ENCODE data around the gene ALDH1B1. TPM values are rescaled to one million over a fixed set of nuclear protein-coding genes. Genes with fewer than 3 reads are reported as not detected.

Gene ALDH1B1
- 51.1 to 62.1 TPM (median 53.4 TPM) in 5 replicates for total RNA-seq (2022; extraction: Qiagen RNA extraction; ENCODE audit: low read depth)

DNA sequence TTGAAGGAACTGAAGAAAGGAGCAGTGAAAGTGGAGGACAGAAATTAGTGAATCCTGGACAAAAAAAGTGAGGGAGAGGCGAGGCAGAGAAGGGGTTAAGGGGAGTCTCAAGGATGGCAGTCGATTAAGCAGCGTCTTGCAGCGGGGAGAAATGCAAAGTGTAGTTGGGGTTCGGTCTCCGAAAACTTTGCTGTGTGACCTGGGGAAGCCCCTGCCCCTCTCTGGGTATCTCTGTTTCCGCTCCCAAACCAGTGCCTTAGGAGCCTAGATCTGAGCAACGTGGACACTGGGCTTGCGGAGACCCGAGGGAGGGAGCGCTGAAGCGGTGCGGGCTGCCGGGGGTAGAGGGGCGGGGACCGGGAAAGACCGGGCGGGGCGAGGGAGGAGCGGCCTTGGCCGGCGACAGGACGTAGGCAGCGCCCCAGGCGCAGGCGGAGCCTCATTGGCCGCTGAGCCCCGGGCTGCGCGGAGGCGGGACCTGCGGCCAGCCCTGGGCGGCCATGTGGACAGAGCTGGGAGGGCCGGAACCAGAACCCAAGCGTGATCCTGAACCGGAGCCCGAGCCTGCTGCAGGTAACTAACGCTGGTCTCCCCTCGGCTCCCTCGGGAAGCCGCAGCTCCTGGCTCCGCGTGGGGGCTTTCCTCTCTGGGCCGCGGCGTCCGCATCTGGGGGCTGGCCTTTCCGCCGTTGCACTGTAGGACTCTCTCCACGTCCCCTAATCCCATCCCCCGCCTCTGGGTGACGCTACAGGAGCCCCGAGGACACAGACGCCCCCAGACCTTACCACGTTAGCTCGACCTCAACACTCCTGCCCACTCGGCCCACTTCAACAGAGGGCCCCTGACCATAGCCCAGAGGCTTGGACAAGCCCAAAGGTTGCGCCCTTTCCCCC lies at the start of gene ALDH1B1:
ALDH1B1 (plus strand) TSS at position 468 of the 893 bp plus-strand sequence. CDS start 3,047 bp downstream, outside the sequence.

DNA sequence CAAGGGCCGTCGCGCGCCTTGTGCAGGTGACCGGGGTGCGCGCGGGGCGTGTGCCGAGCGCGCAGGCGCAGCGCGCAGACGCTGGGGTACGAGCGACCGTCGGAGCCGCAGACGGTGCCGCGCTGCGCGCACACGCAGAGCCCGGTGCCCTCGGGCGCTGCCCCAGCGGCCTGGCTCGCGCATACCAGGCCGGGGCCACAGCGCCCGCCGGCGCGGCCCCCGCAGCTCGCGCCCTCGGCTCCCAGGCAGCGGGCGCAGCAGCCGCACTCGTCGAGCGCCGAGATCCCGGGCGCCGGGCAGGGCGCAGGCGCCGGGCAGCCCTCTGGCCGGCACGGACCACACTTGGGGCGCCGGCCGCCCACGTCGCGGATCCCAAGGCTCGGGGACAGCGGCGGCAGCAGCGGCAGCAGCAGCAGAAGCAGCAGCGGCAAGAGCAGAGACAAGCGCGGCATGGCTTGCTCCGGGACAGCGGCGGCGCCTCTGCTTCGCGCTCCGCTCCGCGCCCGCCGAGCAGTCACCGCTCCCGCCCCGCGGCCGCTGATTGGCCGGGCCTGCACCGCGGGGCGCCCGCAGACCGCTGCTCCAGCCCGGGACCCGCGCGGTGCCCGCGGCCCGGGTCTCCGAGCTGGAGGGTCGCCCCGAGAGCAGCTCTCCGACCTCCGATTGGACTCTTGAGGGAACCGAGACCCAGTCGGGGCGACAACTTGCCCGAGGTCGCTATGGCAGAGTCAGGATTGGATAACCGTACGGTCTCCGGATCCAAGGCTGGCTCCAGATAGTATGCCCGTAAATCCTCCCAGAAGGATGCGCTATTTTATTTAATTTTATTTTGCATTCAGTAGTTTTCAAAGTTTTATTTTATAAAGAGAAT lies 31.7 kb downstream of the ALDH1B1 start, which contains the start of gene IGFBPL1:
IGFBPL1 (minus strand) TSS at position 482 of the 871 bp plus-strand sequence; CDS start at position 452, 30 bp downstream.

Other genes starting within 250 kb of the ALDH1B1 start
- gene IGFBPL1, start 31.8 kb downstream of the ALDH1B1 start, total RNA-seq (2022; extraction: Qiagen RNA extraction; ENCODE audit: low read depth) = 2.1 to 3.0 TPM (median 2.9 TPM) in 5 replicates
- gene ANKRD18A, start 227.9 kb downstream of the ALDH1B1 start, total RNA-seq (2022; extraction: Qiagen RNA extraction; ENCODE audit: low read depth) = 4.9 to 11.4 TPM (median 10.5 TPM) in 5 replicates